Parathyroid adenoma (tissue), 2 donors: ENCODE measurements around the gene AUTS2.

Experiments used
- H2AFZ ChIP-seq: fragments of 300-600 bp; sonication (generic); one replicate; pipeline ENCODE4 v1.7.0; 2017; ENCODE audit warnings: antibody characterized with exemption, mild to moderate bottlenecking
- H3K27ac ChIP-seq: fragments of 300-600 bp; sonication (generic); one replicate; pipeline ENCODE4 v1.7.0; 2017
- H3K27me3 ChIP-seq: fragments of 300-600 bp; sonication (generic); one replicate; pipeline ENCODE4 v1.7.0; 2017; ENCODE audit warnings: low read length; ENCODE audit not compliant: control insufficient read depth, insufficient read depth
- H3K36me3 ChIP-seq: fragments of 300-600 bp; sonication (generic); one replicate; pipeline ENCODE4 v1.7.0; 2017; ENCODE audit warnings: low read length; ENCODE audit not compliant: control insufficient read depth, insufficient read depth
- H3K4me1 ChIP-seq: fragments of 300-600 bp; sonication (generic); one replicate; pipeline ENCODE4 v1.7.0; 2017; ENCODE audit warnings: control low read depth
- H3K4me2 ChIP-seq: fragments of 300-600 bp; sonication (generic); one replicate; pipeline ENCODE4 v1.7.0; 2017; ENCODE audit warnings: low read length
- H3K4me3 ChIP-seq: fragments of 300-600 bp; sonication (generic); one replicate; pipeline ENCODE4 v1.7.0; 2017; ENCODE audit warnings: low read depth, low read length
- H3K79me2 ChIP-seq: fragments of 300-600 bp; sonication (generic); one replicate; pipeline ENCODE4 v1.7.0; 2017; ENCODE audit warnings: control low read depth
- H3K9ac ChIP-seq: fragments of 300-600 bp; sonication (generic); one replicate; pipeline ENCODE4 v1.7.0; 2017; ENCODE audit warnings: mild to moderate bottlenecking
- H3K9me3 ChIP-seq: fragments of 300-600 bp; sonication (generic); one replicate; pipeline ENCODE4 v1.7.0; 2017; ENCODE audit warnings: low read length; ENCODE audit not compliant: control insufficient read depth
- CTCF ChIP-seq: fragments of 300-600 bp; sonication (generic); IDR thresholded peaks from one replicate; pipeline ENCODE4 v1.7.0; 2017; ENCODE audit warnings: antibody characterized with exemption, mild to moderate bottlenecking
- donor health status: primary hyperparathyroidism.

The AUTS2 gene

GRCh38 chr7:70830426-70830825, 1232.2 kb downstream of the AUTS2 start:
- no peaks in the 10 kb centered on the region for H3K79me2 ChIP-seq
- H3K9me3 ChIP-seq, result no peaks in the 10 kb centered on the region
- no peak overlapping the region for H3K4me3 ChIP-seq
- H3K36me3 ChIP-seq, result no peaks in the 10 kb centered on the region
- no peak overlapping the region for H3K4me2 ChIP-seq
- no peaks in the 10 kb centered on the region for H3K27me3 ChIP-seq
- no peak for TF ChIP-seq CTCF
- no peaks in the 10 kb centered on the region for H3K4me1 ChIP-seq
- no peak overlapping the region for H3K9ac ChIP-seq
- no peak overlapping the region for H2AFZ ChIP-seq
- H3K27ac ChIP-seq, result no peak overlapping the region

GRCh38 chr7:70833726-70834125, 1235.5 kb downstream of the AUTS2 start:
- no peak overlapping the region for H3K4me3 ChIP-seq
- no peak for TF ChIP-seq CTCF
- H3K36me3 ChIP-seq, result no peaks in the 10 kb centered on the region
- no peaks in the 10 kb centered on the region for H3K79me2 ChIP-seq
- H3K9ac ChIP-seq, result no peak overlapping the region
- H3K9me3 ChIP-seq, result no peaks in the 10 kb centered on the region
- no peak overlapping the region for H3K4me2 ChIP-seq
- H3K27ac ChIP-seq, result no peak overlapping the region
- H2AFZ ChIP-seq, result no peak overlapping the region
- no peaks in the 10 kb centered on the region for H3K27me3 ChIP-seq
- H3K4me1 ChIP-seq, result no peaks in the 10 kb centered on the region

GRCh38 chr7:70834424-70834823, 1236.1 kb downstream of the AUTS2 start:
- H3K27ac ChIP-seq, result no peak overlapping the region
- no peak overlapping the region for H3K9ac ChIP-seq
- H2AFZ ChIP-seq, result no peak overlapping the region
- no peak overlapping the region for H3K4me3 ChIP-seq
- H3K9me3 ChIP-seq, result no peaks in the 10 kb centered on the region
- TF ChIP-seq CTCF, result no peak
- no peak overlapping the region for H3K4me2 ChIP-seq
- H3K4me1 ChIP-seq, result no peaks in the 10 kb centered on the region
- H3K27me3 ChIP-seq, result no peaks in the 10 kb centered on the region
- no peaks in the 10 kb centered on the region for H3K36me3 ChIP-seq
- H3K79me2 ChIP-seq, result no peaks in the 10 kb centered on the region

GRCh38 chr7:70835658-70836057, 1237.4 kb downstream of the AUTS2 start:
- H3K36me3 ChIP-seq, result no peaks in the 10 kb centered on the region
- no peaks in the 10 kb centered on the region for H3K27me3 ChIP-seq
- no peaks in the 10 kb centered on the region for H3K4me1 ChIP-seq
- no peak overlapping the region for H3K27ac ChIP-seq
- no peak overlapping the region for H3K4me2 ChIP-seq
- H3K79me2 ChIP-seq, result no peaks in the 10 kb centered on the region
- TF ChIP-seq CTCF, result no peak
- H3K9ac ChIP-seq, result no peak overlapping the region
- H3K9me3 ChIP-seq, result no peaks in the 10 kb centered on the region
- H2AFZ ChIP-seq, result no peak overlapping the region
- no peak overlapping the region for H3K4me3 ChIP-seq

- no peak overlapping the region for H3K4me2 ChIP-seq
- H3K79me2 ChIP-seq, result no peaks in the 10 kb centered on the region
- no peaks in the 10 kb centered on the region for H3K36me3 ChIP-seq
- H3K9ac ChIP-seq, result no peak overlapping the region
- H3K27ac ChIP-seq, result no peak overlapping the region
- no peaks in the 10 kb centered on the region for H3K9me3 ChIP-seq
- no peak overlapping the region for H3K4me3 ChIP-seq
- no peaks in the 10 kb centered on the region for H3K27me3 ChIP-seq
- no peaks in the 10 kb centered on the region for H3K4me1 ChIP-seq
- TF ChIP-seq CTCF, result no peak
- H2AFZ ChIP-seq, result no peak overlapping the region
These were observed 1238.0 kb downstream of the AUTS2 start for GRCh38 chr7:70836279-70836678.
